GM13977 (cell line): Measurements from ENCODE around the gene TEAD1.

Source experiments
- DNase-seq: peaks from one replicate; pipeline ENCODE4 v3.0.0; 2012; ENCODE audit warnings: low spot score
- CTCF ChIP-seq: IDR thresholded peaks from 2 replicates; pipeline ENCODE4 v1.5.1; 2012; ENCODE audit warnings: mild to moderate bottlenecking, control low read depth; ENCODE audit not compliant: insufficient read depth; ENCODE audit errors: extremely low read depth, missing control alignments
- in situ Hi-C: fragments of 300-500 bp; cut with MboI; formaldehyde crosslinking; loops from one replicate; pipeline ENCODE4 v1.12.0; 2022; ENCODE audit warnings: low sequenced_read_pairs, low pct_unique_long_range_greater_than_20kb, mixed read lengths, inconsistent platforms; ENCODE audit not compliant: unreplicated experiment

The TEAD1 gene

DNA sequence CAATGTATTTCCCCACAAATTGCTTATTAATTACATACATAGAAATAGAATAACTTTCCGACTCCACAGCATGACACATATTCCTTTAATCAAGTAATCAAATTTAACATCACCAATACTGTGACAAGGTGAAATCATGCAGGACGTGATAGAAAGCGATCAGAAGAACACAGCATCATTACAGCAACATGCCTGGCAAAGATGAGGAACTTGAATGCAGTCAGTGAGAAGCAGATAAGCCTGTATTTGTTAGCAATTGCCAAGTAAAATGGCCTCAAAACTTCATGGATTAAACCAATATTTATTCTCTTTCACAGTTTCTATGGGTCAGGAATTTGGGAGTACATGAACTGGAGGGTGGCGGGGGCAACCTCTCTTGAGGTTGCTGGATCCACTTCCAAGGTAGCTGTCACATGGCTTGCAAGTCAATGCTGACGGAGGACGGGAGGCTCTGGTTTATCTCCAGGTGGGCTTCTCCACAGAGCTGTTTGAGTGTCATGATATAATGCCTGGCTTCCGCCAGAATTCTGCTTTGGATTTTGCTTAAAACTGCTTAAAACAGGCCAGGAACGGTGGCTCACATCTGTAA, 12.0 kb upstream of the TEAD1 start:
- no peak for DNase-seq
- TF ChIP-seq CTCF, result no peak
- in situ Hi-C loops, result no loop called here

DNA sequence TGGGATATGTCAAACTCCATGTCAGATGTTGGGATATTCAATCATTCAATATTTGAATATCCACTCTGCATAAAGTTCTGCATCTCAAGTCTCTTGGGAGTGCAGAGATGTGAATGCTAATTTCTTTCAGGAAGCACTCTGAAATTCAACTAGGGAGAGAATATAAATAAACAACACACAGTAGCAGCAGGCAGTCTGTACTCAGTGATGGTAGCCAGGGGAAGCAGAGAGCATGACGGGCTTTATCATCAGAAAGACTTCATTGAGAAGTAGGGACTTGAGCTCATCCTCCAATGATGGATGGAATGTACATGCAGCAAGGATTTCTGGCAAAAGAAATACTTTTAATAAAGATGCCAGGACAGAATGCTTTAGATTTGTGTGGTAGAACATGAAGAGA, 9.8 kb upstream of the TEAD1 start:
- in situ Hi-C loops, result no loop called here
- TF ChIP-seq CTCF, result no peak
- no peak for DNase-seq

DNA sequence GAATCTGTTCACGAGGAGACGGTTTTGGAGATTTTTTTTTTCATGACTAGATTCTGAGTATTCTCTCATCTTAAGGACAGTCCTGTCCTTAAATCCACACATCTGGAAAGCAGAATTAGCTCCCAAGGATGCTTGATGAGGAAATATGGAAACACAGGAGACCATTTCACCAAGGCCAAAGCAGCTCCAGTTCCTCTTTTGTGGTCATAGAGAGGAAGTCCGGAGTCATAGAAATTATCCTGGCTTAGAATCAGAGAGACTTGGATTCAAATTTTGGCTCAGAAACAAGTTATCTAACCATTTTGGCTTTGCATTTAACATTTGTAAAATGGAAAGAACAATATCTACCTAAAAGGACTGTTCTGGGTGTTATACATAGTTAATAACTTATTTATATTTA, 7.3 kb upstream of the TEAD1 start:
- in situ Hi-C loops, result no loop called here
- DNase-seq, result no peak
- TF ChIP-seq CTCF, result no peak

- in situ Hi-C loops, result no loop called here
- DNase-seq, result no peak
- no peak for TF ChIP-seq CTCF
Measured at GRCh38 chr11:12667646-12668045, 6.6 kb upstream of the TEAD1 start.

GRCh38 chr11:12668166-12668565, 6.1 kb upstream of the TEAD1 start:
- no peak for DNase-seq
- in situ Hi-C loops, result no loop called here
- TF ChIP-seq CTCF, result no peak

DNA sequence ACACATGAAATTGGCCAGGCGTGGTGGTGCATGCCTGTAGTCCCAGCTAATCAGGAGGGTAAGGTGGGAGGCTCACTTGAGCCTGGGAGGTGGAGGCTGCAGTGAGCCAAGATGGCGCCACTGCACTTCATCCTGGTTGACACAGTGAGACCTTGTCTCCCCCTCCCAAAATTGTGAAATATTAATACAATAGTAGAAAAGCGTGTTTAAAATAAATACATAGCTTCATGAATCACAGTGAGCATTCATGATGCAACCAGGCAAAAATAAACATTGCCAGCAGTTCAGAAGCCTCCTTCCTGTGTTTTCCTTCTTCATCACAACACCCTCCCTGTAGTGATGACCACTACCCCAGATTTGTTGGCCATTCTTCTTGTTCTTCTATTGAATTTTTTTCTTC, 4.3 kb upstream of the TEAD1 start:
- in situ Hi-C loops, result no loop called here
- no peak for DNase-seq
- no peak for TF ChIP-seq CTCF

- in situ Hi-C loops, result no loop called here
- TF ChIP-seq CTCF, result no peak
- no peak for DNase-seq
Measured at GRCh38 chr11:12671370-12671769, 2.9 kb upstream of the TEAD1 start.
